ENCODE results near the gene GRPEL2.

GRPEL2 gene

DNA sequence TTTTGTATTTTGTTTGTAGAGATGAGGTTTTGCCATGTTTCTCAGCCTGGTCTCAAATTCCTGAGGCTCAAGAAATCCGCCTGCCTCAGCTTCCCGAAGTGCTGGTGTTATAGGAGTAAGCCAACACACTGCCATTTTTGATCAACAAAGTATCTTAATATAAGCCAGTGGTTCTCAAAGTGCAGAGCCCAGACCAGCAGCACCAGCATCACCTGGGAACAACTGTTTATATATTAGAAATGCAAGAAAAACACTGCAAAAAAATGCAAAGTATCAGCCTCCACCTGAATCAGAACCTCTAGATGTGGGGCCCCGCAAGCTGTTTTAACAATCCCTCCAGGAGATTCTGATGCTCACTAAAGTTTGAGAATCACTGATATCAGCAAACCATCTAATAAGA lies 27.6 kb downstream of the GRPEL2 start:
- H3K36me3 ChIP-seq (ENCODE audit: control insufficient read depth, insufficient read depth, low read length) = no peaks in the 10 kb centered on the region
- H3K9ac ChIP-seq (ENCODE audit: low read depth, low read length) = no peak overlapping the region
- no peaks in the 10 kb centered on the region for H3K4me1 ChIP-seq (ENCODE audit: control insufficient read depth, insufficient read depth, low read length)
- H3K9me3 ChIP-seq (ENCODE audit: control insufficient read depth, insufficient read depth, low read length) = no peaks in the 10 kb centered on the region
- no peak overlapping the region for H3K4me3 ChIP-seq (ENCODE audit: low read depth, low read length)
- no peaks in the 10 kb centered on the region for H3K27me3 ChIP-seq (ENCODE audit: control insufficient read depth, insufficient read depth, low read length)

- Histone ChIP-seq H3K36me3 (ENCODE audit: control insufficient read depth, insufficient read depth, low read length) (no peaks in the 10 kb centered on the region), H3K27me3 (ENCODE audit: control insufficient read depth, insufficient read depth, low read length) (no peaks in the 10 kb centered on the region), H3K9me3 (ENCODE audit: control insufficient read depth, insufficient read depth, low read length) (no peaks in the 10 kb centered on the region), H3K4me1 (ENCODE audit: control insufficient read depth, insufficient read depth, low read length) (no peaks in the 10 kb centered on the region), H3K4me3 (ENCODE audit: low read depth, low read length) (no peak overlapping the region), H3K9ac (ENCODE audit: low read depth, low read length) (no peak overlapping the region)
Observed at GRCh38 chr5:149374303-149374702, 29.0 kb downstream of the GRPEL2 start.

DNA sequence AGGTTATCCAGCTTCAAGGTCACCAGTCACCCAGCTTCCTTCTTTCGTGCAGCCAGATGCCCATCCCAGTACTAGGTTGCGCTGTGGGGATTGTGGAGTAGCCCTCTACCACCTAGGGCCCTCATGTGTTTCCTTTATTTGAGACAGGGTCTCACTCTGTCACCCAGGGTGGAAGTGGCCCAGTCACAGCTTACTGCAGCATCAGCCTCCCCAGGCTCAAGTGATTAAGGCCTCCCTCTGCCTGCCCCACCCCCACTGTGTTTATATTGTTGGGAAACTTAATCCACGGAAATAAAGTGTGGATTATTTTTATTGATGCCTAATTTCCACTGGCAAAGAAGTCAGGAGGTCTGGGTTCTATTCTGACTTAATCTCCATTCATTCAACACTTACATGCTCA lies 29.5 kb downstream of the GRPEL2 start:
- no peaks in the 10 kb centered on the region for H3K4me1 ChIP-seq (ENCODE audit: control insufficient read depth, insufficient read depth, low read length)
- no peaks in the 10 kb centered on the region for H3K9me3 ChIP-seq (ENCODE audit: control insufficient read depth, insufficient read depth, low read length)
- no peak overlapping the region for H3K9ac ChIP-seq (ENCODE audit: low read depth, low read length)
- no peak overlapping the region for H3K4me3 ChIP-seq (ENCODE audit: low read depth, low read length)
- H3K36me3 ChIP-seq (ENCODE audit: control insufficient read depth, insufficient read depth, low read length) = no peaks in the 10 kb centered on the region
- H3K27me3 ChIP-seq (ENCODE audit: control insufficient read depth, insufficient read depth, low read length) = no peaks in the 10 kb centered on the region

GRCh38 chr5:149375434-149375833 lies 30.1 kb downstream of the GRPEL2 start:
- no peaks in the 10 kb centered on the region for H3K36me3 ChIP-seq (ENCODE audit: control insufficient read depth, insufficient read depth, low read length)
- no peaks in the 10 kb centered on the region for H3K27me3 ChIP-seq (ENCODE audit: control insufficient read depth, insufficient read depth, low read length)
- no peaks in the 10 kb centered on the region for H3K9me3 ChIP-seq (ENCODE audit: control insufficient read depth, insufficient read depth, low read length)
- H3K9ac ChIP-seq (ENCODE audit: low read depth, low read length) = no peak overlapping the region
- H3K4me3 ChIP-seq (ENCODE audit: low read depth, low read length) = no peak overlapping the region
- H3K4me1 ChIP-seq (ENCODE audit: control insufficient read depth, insufficient read depth, low read length) = no peaks in the 10 kb centered on the region

DNA sequence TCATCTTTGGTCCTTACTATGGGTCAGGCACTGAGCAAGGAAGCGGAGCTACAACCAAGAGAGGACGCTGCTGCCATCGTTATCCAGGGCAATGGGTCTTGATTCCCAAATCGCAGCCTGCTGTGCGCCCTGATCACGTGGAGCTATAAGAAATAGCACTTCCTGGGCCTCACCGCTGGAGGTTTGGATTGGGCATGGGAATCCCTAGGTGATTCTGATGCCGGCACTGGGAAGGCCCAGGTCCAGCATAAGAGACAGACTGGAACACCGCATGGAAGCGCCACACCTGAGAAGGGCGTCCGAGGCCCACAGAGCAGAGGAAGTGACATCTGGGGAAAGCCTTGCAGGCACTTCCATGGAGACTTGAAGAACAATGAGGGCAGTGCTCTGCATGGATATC lies 30.8 kb downstream of the GRPEL2 start:
- H3K9me3 ChIP-seq (ENCODE audit: control insufficient read depth, insufficient read depth, low read length) = no peaks in the 10 kb centered on the region
- H3K36me3 ChIP-seq (ENCODE audit: control insufficient read depth, insufficient read depth, low read length) = no peaks in the 10 kb centered on the region
- no peak overlapping the region for H3K9ac ChIP-seq (ENCODE audit: low read depth, low read length)
- H3K4me1 ChIP-seq (ENCODE audit: control insufficient read depth, insufficient read depth, low read length) = peaks cover 2% of the 10 kb centered on the region
- H3K4me3 ChIP-seq (ENCODE audit: low read depth, low read length) = no peak overlapping the region
- H3K27me3 ChIP-seq (ENCODE audit: control insufficient read depth, insufficient read depth, low read length) = no peaks in the 10 kb centered on the region

GRCh38 chr5:149376711-149377447 lies 31.6 kb downstream of the GRPEL2 start:
- H3K4me3 ChIP-seq (ENCODE audit: low read depth, low read length) = no peak overlapping the region
- no peaks in the 10 kb centered on the region for H3K9me3 ChIP-seq (ENCODE audit: control insufficient read depth, insufficient read depth, low read length)
- no peaks in the 10 kb centered on the region for H3K27me3 ChIP-seq (ENCODE audit: control insufficient read depth, insufficient read depth, low read length)
- H3K9ac ChIP-seq (ENCODE audit: low read depth, low read length) = no peak overlapping the region
- peaks cover 2% of the 10 kb centered on the region for H3K4me1 ChIP-seq (ENCODE audit: control insufficient read depth, insufficient read depth, low read length)
- no peaks in the 10 kb centered on the region for H3K36me3 ChIP-seq (ENCODE audit: control insufficient read depth, insufficient read depth, low read length)

- Histone ChIP-seq H3K36me3 (ENCODE audit: control insufficient read depth, insufficient read depth, low read length) (no peaks in the 10 kb centered on the region), H3K9ac (ENCODE audit: low read depth, low read length) (no peak overlapping the region), H3K4me1 (ENCODE audit: control insufficient read depth, insufficient read depth, low read length) (peaks cover 5% of the 10 kb centered on the region), H3K4me3 (ENCODE audit: low read depth, low read length) (no peak overlapping the region), H3K9me3 (ENCODE audit: control insufficient read depth, insufficient read depth, low read length) (no peaks in the 10 kb centered on the region), H3K27me3 (ENCODE audit: control insufficient read depth, insufficient read depth, low read length) (no peaks in the 10 kb centered on the region)
Observed at GRCh38 chr5:149378241-149378820, 33.0 kb downstream of the GRPEL2 start.

- H3K9ac ChIP-seq (ENCODE audit: low read depth, low read length) = no peak within 1 kb of the TSS
- no peaks in the 10 kb centered on the region for H3K27me3 ChIP-seq (ENCODE audit: control insufficient read depth, insufficient read depth, low read length)
- no peaks in the 10 kb centered on the region for H3K9me3 ChIP-seq (ENCODE audit: control insufficient read depth, insufficient read depth, low read length)
- no peaks in the 10 kb centered on the region for H3K36me3 ChIP-seq (ENCODE audit: control insufficient read depth, insufficient read depth, low read length)
- no peak within 1 kb of the TSS for H3K4me3 ChIP-seq (ENCODE audit: low read depth, low read length)
- peaks cover 5% of the 10 kb centered on the region for H3K4me1 ChIP-seq (ENCODE audit: control insufficient read depth, insufficient read depth, low read length)
Observed at GRCh38 chr5:149379177-149379761, 34.0 kb downstream of the GRPEL2 start, which contains the start of gene IL17B. Gene IL17B, minus strand, starts transcription at chr5:149379292. Its CDS starts 67 bp downstream, at chr5:149379225.

- no peaks in the 10 kb centered on the region for H3K9me3 ChIP-seq (ENCODE audit: control insufficient read depth, insufficient read depth, low read length)
- H3K4me1 ChIP-seq (ENCODE audit: control insufficient read depth, insufficient read depth, low read length) = peaks cover 5% of the 10 kb centered on the region
- H3K4me3 ChIP-seq (ENCODE audit: low read depth, low read length) = no peak overlapping the region
- H3K27me3 ChIP-seq (ENCODE audit: control insufficient read depth, insufficient read depth, low read length) = no peaks in the 10 kb centered on the region
- no peaks in the 10 kb centered on the region for H3K36me3 ChIP-seq (ENCODE audit: control insufficient read depth, insufficient read depth, low read length)
- H3K9ac ChIP-seq (ENCODE audit: low read depth, low read length) = no peak overlapping the region
Observed at GRCh38 chr5:149379818-149380374, 34.6 kb downstream of the GRPEL2 start.

DNA sequence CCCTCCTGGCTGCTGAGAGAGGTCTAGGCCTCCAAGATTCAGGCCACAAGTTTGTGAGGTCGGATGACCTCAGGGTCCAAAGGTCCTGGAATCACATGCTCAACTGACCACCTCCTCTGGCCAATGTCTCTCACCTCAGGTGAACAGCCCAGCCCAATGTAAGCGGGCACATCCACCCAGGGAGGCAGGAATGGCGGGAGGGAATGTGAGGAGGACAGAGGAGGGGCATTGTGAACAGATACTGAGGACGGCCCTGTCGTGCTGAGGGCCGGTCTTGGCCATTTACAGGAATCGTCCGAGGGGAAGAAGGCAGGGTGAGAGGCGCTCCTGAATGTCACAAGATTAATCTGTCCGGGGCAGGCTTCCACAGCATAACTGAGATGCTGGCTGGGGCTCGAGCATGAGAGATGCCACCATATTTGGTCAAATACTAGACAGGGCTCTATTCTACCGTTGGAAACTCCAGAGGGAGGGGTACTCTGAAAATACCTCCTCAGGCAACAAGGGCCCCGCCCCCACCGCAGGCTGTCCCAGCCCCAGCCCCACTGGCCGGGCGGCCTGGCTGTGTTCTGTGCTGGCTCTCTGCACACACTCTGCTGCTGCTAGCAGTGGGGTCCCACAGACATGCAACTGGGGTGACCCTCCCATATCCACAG lies 35.3 kb downstream of the GRPEL2 start:
- Histone ChIP-seq H3K27me3 (ENCODE audit: control insufficient read depth, insufficient read depth, low read length) (no peaks in the 10 kb centered on the region), H3K4me1 (ENCODE audit: control insufficient read depth, insufficient read depth, low read length) (peaks cover 5% of the 10 kb centered on the region), H3K9ac (ENCODE audit: low read depth, low read length) (no peak overlapping the region), H3K9me3 (ENCODE audit: control insufficient read depth, insufficient read depth, low read length) (no peaks in the 10 kb centered on the region), H3K4me3 (ENCODE audit: low read depth, low read length) (no peak overlapping the region), H3K36me3 (ENCODE audit: control insufficient read depth, insufficient read depth, low read length) (no peaks in the 10 kb centered on the region)

DNA sequence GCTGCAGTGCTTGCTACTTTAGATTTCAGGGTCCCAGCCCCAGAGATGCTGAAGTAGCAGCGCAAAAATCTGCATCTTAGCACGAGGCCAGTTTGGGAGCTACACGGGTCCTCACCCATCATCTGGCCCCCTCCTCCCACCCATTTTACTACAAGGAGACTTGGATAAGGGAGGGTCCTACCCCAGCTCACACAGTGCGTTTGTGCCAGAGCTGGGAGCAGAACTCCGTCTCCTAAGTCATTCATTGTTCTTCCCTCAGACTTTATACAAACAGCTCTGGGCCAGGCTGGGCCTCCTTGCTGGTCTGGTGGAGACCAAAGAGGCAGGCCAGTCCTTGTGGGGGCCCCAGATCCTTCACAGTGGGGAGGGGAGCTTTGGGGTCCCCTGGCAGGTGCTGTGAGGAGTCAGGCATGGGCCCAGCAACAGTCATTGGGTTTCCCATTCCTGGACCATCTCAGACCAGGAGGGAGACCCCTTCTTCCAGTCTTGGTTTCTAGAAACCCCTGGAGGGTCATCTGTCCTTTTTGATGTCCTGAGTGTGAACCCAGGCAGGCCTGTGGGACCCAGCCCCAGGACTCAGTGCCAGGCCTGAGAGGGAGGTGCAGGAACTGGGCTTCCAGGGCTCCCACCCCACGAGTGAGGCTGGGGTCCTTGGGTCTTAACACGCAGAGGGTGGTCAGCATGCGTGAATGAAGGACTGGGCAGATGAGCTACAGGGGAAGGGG lies 36.1 kb downstream of the GRPEL2 start:
- Histone ChIP-seq H3K4me1 (ENCODE audit: control insufficient read depth, insufficient read depth, low read length) (peaks cover 5% of the 10 kb centered on the region), H3K9ac (ENCODE audit: low read depth, low read length) (no peak overlapping the region), H3K9me3 (ENCODE audit: control insufficient read depth, insufficient read depth, low read length) (no peaks in the 10 kb centered on the region), H3K27me3 (ENCODE audit: control insufficient read depth, insufficient read depth, low read length) (no peaks in the 10 kb centered on the region), H3K4me3 (ENCODE audit: low read depth, low read length) (no peak overlapping the region), H3K36me3 (ENCODE audit: control insufficient read depth, insufficient read depth, low read length) (no peaks in the 10 kb centered on the region)
